SU-DHL-6 (cell line): ENCODE measurements around the gene MYO15A.

ENCODE experiments used
- CTCF ChIP-seq: fragments of 200-600 bp; sonication (generic); IDR thresholded peaks from one replicate; pipeline ENCODE4 v1.5.1; 2017; ENCODE audit warnings: antibody characterized with exemption, mild to moderate bottlenecking, low read length, moderate library complexity; ENCODE audit not compliant: insufficient read depth, poor library complexity, severe bottlenecking
- EZH2phosphoT487 ChIP-seq: fragments of 200-600 bp; sonication (generic), shearing (Covaris generic); conservative IDR thresholded peaks from 2 replicates; pipeline ENCODE4 v1.6.1; 2018; ENCODE audit warnings: mild to moderate bottlenecking, antibody characterized with exemption, low read length, moderate library complexity, mixed read lengths

- TF ChIP-seq CTCF (no peak), EZH2phosphoT487 (no peak)
These were observed 41.7 kb upstream of the MYO15A start for GRCh38 chr17:18066866-18067265.
